Inferior parietal cortex (tissue), 1 donor: Measurements from ENCODE around the gene NDUFB2.
"Not testable (repeated sequence)": the region's sequence is repeated elsewhere in the genome, so short reads cannot be mapped to it uniquely, and the experiment has no call there.

Source experiments
- DNase-seq: peaks from one replicate; pipeline ENCODE4 v3.0.0-alpha.2; 2016; ENCODE audit errors: extremely low spot score

Gene NDUFB2

DNA sequence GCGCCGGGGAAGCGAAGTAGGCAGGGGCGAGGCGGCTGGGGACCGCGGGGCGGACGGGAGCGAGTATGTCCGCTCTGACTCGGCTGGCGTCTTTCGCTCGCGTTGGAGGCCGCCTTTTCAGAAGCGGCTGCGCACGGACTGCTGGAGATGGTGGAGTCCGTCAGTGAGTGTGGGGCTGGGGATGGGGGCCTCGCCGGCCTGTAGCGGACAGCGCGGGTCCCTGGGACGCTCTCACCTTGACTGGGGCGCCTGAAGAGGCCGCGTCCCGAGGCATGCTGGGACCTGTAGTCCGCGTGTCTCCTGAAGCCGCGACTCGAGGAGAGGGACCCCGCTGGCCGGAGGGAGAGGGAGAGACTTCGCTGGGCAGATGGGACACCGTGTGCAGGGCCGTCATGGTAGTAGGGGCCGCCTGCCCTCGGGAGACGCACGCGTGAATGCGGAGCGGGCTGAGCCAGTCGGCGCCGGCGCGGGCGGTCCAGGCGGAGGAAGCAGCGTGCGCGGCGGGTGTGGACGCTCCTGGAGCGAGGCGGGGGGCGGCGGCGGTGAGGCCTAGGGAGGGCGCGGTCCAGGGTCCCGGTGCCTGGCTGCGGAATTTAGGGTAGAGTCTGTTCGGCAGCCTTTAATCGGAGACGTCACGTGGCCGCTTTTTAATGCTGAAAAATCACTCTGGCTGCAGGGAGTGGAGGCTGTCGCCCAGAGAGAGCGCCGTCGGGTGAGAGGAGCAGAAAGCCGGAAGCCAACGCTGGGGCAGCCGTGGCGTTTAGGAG is at the start of gene NDUFB2:
Gene NDUFB2 (plus strand): TSS at position 29 of the 767 bp plus-strand sequence. CDS start 37 bp downstream, at position 66.
- DNase-seq, result peak; percentile 83

DNA sequence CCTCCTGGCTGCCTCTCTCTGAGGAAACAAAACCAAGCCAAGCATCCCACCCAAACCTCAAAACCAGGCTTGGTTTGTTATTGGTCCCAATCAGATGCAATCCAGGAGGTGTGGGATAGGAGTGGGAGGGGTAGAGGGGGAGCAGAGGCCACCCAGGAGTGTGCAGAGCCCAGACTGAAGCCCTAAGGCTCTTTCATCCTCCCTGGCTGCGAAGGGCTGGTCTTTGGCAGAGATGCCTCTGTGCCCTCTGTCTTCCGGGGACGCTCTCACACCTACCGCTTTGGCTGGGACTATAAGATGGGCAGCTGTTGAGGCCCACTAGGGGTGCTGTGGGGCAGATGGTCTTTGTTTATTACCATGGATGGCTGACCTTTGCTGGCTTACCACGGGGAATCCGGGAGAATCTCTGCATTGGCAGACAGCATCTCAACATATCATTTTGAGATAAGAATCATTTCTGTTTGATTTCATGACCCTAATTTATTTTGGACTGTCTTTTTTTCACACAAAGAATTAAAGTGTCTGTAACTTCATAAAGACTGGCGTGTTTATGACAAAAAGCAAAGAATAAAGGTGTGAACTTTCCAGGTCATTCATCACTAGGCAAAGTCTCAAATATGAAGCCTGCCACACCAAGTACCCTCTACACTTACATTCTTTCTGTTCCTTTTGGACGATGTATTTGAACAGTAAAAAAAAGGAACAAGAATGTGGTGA is 49.4 kb upstream of the NDUFB2 start:
- DNase-seq, result no peak

DNA sequence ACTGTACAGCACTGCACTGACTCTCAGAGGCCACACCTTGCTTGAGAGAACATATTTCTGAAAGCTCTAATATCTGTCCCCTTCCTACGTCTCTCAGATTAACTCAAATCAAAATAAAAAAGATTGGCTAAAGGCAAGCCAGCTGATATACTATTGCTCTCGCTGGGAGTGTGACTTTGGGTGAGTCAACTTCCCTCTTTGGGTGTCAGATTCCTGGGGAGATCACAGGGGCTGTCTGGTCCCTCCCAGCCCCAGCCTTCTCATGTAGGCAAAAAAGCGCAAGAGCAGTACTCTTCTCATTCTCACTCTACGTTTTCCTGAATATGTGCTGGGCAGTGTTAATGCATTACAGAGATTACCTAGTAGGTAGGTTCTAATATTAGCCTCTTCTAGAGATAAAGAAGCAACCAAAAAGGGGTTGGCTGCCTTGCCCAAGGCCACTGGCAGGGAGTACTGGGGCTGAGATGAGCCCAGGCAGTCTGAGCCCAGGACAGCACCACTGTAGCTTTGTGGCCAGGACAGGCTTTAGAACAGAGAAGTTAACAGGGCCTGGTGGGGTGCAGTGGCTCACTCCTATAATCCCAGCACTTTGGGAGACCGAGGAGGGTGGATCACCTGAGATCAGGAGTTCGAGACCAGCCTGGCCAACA is 46.8 kb upstream of the NDUFB2 start:
- DNase-seq, result no peak

DNA sequence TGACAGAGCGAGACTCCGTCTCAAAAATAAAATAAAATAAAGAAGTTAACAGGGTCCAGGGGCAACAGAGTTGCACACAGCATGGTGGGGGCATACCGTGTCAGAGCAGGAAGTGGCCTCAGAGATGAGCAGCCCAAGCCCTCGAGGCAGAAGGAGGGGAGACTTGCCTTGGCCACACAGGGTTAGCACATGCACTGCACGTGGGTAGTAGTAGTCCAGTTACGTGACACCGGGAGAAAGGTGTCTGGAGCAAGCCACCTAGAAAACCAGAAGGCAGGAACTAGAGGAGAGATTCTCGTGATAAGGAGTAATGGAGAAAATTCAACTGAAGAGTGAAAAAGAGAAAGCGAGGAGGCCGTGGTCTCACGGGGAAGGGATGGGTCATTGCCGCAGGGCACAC is 46.1 kb upstream of the NDUFB2 start:
- no peak for DNase-seq

DNA sequence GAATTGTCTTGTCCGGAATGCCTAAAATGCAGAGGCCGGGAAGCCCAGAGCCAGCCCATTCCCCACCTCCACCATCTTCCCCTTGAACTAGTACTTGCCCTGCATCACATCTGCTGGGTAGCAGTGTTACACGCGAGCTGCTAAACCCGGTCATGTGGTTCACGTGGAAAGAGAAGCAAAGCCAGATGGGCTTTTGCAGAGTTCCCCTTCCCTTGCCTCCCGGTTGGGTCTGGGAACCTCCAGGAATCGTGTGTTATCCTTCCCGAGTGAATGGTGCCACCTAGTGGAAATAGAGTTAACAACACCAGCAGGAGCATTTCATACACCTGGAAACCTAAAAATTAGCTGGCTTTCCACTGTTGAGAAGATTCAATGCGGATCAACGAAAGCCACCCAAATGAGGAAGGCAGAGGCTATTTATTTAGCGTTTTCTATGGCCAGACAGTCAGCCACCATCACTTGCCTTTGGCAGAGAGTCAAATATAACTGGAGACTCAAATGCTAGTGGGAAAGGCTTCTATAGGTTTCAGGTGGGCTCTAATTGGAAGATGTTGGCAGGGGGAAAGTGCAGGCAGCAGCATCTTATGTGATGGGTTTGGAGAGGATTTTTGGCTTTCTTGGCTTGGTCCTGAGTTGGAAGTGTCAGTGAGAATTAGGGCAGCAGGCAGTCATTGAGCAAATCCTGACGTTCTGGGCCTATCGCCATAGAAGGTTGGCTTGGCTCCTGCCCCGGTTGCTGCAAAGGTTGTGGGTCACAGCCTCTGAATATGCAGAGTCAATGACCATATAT is 43.0 kb upstream of the NDUFB2 start:
- DNase-seq, result peak; percentile 92

DNA sequence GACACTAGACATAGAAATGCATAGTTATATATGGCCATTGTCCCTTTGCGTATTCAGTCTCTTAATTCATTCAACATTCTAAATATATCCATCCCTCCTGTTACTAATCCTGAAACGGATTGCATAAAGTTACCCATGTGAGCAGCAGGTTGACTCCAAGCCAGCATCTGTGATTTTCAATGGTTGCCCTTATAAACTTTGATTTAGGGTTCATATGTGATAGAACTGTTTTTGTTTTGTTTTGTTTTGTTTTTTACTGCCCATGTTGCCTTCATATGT is 42.5 kb upstream of the NDUFB2 start:
- DNase-seq, result no peak

DNA sequence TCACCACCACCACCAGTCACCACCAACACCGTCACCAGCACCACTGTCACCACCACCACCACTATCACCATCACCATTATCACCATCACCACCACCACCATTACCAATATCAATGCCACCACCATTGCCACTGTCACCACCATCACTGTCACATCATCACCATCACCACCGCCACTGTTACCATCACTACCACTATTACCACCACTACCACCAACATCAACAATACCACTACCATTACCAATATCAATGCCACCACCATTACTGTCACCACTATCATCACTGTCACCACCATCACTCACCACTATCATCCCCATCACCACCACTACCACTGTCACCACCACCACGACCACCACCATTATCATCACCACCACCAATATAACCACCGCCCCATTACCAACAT is 41.8 kb upstream of the NDUFB2 start:
- no peak for DNase-seq

DNA sequence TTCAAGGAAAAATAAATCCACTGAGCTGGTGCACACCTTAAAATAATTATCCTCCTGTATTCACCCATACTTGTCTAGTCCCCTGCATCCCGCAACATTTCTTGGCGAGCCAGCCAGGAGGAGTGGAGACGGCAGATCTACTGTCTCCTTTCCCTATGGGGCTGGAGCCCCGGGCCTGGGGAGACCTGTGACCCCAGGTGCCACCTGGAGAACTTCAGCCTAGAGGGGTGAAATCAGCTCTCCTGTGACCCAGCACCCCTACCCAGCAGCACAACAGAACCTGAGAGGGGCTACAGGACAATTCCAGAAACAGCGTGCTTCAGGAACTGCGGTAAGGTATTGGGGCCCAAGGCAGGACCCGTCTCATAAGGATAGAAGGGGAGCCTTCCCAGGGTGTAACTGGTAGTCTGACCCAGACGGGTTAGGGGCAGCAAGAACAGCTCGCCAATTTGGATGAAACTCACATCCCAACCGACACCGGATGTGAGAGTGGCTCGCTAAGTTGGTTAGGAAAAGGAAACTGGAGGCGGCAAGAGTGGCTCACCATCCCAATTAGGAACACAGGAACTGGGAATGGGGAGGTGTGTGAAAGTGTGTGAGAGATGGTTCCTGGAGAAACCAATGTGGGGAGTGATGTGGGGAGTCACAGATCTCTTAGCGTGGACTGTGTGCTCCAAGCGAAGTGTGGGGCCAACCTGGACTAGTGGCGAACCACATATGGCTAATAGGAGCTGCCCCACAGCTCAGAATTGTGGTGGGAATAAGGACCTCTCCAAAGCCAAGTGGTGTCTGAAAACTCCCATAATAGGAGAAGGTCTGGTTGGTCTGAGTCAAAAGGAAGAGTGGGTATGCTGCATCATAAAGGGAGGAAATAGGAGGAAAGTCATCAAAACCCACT is 40.7 kb upstream of the NDUFB2 start:
- no peak for DNase-seq

DNA sequence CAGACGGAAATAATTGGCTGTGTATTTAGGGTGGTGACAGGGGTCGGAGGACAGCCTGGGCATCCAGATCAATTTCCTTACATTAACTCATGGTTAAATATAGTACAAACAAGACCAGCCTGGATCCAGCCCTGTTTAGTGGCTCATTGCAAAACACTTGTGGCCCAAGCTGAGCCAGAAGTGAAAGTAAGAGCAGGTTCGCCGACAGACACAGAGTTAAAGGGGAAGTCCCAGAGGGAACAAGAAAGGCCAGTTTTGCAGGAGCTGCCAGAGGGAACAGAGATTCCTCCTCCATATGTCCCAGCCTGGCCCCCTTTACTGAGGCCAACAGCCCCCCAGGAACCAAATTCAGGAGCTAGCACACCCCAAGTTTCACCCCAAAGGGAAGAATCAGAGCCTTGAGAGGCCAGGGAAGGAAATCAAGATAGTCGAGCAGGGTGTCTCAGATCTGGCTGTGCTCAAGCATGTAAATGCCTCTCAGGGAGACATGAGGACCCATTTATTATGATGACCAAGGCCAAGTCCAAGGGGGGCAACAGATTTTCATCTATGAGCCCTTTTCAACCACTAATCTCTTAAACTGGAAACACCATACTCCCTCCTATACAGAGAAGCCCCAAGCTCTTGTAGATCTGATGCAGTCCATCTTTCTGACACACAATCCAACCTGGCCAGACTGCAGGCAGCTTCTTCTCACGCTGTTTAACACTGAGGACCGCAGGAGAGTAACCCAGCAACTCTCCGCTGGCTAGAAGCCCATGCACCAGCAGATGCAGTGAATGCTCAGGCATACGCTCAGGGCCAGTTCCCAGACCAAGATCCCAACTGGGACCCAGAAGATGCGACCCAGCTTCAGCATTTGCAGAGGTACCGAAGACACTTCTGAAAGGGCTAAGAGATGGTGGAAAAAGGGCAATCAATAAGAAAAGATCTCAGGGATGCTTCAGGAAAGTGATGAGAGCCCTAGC is 39.7 kb upstream of the NDUFB2 start:
- DNase-seq, result no peak

DNA sequence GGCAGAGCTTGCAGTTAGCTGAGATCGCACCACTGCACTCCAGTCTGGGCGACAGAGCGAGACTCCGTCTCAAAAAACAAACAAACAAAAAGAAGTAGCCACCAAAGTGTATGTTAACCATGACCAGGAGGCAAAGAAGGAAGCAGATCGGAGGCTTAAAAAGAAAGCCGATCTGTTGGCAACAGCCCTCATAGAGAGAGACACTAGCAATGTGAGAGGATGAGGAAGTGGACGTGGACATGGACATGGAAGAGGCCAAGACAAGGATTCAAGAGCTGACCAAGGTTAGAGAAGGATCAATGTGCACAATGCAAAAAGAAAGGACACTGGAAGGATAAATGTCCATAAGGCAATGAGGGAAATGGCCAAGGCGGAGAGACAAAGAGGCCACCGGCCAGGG is 38.6 kb upstream of the NDUFB2 start:
- no peak for DNase-seq

DNA sequence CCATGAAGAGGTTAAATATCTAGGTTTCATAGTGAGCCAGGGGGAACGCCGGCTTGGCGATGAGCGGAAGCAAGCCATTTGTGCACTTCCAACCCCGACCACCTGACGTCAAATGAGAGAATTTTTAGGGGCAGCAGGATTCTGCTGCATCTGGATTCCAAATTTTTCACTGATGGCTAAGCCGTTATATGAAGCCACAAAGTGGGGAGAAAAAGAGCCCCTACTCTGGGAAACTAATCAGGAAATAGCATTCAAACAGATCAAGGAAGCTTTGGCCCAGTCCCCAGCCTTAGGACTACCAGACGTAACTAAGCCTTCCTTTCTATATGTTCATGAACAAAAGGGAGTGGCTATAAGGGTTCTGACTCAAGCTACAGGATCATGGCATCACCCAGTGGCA is 36.7 kb upstream of the NDUFB2 start:
- no peak for DNase-seq

DNA sequence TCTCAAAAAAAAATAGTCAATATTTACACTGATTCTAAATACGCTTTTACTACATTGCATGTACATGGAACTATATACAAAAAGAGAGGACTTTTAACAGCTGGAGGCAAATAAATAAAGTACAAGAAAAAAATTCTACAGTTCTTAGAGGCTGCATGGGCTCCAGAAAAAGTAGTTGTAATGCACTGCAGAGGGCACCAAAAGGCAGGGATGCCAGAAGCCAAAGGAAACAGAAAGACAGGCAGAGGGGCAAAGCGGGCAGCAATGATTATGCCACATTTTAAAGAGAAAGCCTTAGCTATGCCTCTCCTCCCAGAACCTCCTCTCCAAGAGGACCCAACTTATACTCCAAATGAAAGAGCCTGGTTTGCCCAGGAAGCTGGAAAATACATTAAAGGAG is 35.4 kb upstream of the NDUFB2 start:
- DNase-seq, result no peak

DNA sequence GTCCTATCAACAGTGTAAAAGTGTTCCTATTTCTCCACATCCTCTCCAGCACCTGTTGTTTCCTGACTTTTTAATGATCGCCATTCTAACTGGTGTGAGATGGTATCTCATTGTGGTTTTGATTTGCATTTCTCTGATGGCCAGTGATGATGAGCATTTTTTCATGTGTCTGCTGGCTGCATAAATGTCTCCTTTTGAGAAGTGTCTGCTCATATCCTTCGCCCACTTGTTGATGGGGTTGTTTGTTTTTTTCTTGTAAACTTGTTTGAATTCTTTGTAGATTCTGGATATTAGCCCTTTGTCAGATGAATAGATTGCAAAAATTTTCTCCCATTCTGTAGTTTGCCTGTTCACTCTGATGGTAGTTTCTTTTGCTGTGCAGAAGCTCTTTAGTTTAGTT is 33.6 kb upstream of the NDUFB2 start:
- not testable (repeated sequence) for DNase-seq

DNA sequence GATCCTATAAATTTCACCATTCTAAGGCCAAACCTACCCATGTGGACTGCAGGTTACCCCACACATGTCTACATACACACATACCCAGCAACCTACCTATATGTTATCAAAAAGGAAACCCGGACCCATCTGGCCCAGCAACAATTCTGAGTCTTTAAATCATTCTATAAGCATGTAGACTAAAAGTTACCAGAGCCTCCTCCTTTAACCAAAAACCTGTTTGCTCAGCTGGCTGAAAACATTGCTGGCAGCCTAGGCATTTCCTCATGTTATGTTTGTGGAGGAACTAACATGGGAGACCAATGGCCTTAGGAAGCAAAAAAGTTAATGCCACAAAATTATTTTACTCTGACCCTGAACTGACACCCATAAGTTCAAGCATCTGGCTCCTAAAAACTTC is 29.0 kb upstream of the NDUFB2 start:
- no peak for DNase-seq

DNA sequence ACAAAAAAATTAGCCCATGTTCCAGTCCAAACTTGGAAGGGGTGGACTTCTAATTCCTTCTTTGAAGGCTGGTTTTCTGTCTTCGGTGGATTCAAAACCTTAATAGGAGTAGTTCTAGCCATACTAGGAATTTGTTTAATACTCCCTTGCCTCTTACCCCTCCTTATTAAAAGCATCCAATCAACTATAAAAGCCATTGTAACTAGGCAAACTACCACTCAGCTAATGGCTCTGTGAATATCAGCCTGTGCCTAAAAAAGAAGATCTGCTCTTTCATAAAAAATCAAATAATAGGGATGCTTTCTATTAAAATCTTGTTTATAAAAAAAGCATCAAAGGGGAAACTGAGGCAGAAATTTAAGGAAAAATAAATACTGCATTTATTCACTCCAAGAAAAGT is 27.9 kb upstream of the NDUFB2 start:
- DNase-seq, result no peak

DNA sequence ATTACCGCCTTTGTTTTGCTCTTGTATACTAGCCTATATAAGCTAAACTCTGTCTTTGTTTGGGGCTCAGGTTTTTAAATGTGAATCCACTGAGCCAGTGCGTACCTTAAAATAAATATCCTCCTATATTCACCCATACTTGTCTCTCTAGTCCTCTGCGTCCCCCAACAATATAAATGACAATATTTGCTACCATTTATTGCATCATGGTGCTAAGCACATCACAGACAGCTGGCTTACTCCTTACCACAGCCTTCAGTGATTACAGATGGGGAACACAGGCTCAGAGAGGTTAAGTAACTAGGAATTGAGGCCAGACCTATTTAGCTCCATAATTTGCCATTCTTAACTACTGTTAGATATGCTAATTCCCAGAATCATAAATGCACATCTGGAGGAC is 27.2 kb upstream of the NDUFB2 start:
- no peak for DNase-seq

DNA sequence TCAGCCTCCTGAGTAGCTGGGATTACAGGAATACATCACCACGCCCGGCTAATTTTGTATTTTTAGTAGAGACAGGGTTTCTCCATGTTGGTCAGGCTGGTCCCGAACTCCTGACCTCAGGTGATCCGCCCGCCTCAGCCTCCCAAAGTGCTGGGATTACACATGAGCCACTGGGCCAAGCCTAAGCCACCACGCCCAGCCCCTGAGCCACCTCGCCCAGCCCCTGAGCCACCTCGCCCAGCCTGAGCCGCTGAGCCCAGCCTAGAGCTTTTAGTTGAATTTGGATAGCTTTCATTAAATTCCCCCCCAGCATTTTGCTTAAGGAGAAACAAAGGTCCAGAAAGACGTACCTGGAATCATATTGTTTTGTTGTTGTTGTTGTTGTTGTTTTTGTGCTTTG is 26.6 kb upstream of the NDUFB2 start:
- DNase-seq, result not testable (repeated sequence)

DNA sequence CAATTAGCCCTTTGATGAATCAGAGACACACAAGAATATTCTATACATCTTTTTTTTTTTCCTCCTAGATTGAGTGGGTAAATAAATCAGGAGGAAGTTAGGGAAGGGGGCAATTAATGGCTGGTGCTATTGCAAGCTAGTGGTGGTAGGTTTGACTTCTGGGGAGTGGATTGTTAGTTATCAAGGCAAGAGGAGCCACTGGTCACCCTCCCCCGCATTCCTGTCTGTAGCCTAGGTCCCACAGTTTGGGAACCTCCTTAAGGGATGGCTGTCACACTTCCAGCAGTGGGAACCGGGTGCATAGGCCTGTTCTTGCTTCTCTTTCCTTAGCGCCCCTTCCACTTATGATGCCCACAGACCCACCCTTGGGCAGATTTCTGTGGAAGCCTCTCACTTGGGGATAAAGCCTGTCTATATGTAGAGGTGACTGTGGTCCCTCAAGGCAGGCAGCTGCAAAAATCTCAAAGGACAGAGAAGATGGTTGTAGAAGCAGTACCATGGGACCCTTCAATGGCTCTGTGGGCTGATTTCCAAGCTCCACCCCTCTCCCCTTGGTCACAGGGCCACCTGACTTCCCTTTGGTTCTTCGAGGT is 26.1 kb upstream of the NDUFB2 start:
- DNase-seq, result no peak

DNA sequence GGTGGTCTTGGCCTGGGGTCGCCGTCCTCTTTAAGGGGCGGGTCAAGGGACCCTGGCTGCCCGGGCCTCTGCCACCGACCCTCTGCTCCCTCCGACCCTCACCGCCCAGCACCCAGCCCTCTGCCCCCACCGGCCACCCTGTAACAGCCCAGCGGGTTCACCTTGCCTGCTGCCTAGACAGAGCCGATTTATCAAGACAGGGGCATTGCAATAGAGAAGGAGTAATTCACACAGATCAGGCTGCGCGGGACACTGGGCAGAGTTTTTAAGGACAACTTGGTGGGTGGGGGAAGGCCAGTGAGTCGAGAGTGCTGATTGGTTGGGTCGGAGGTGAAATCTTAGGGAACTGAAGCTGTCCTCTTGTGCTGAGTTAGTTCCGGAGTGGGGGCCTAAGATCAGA is 24.5 kb upstream of the NDUFB2 start:
- no peak for DNase-seq
